Activated CD8-positive, alpha-beta T cell treated with anti-CD3 and anti-CD28 coated beads for 36 hours (primary cell): Measurements from ENCODE around the gene LIX1L. TPM values are rescaled to one million over a fixed set of nuclear protein-coding genes. Genes with fewer than 3 reads are reported as not detected.

Experiments
- ATAC-seq: fragments of 200-7000 bp; cut with Tn5 transposase; one replicate; pipeline ENCODE4 v1.10.0; 2021; ENCODE audit warnings: mild to moderate bottlenecking, moderate library complexity
- CTCF ChIA-PET: fragments of 350-600 bp; sonication (Branson Sonifier 250); formaldehyde crosslinking; loops from one replicate; lab custom pipeline; 2021; ENCODE audit warnings: antibody characterized with exemption; lab: Charles Lee
- POLR2A ChIA-PET: fragments of 350-600 bp; sonication (Branson Sonifier 250); formaldehyde crosslinking; loops from one replicate; lab custom pipeline; 2021; ENCODE audit warnings: antibody characterized with exemption; lab: Charles Lee
- DNase-seq: peaks from one replicate; pipeline ENCODE4 v3.0.0-alpha.2; 2020
- H3K27ac Mint-ChIP-seq: one replicate; pipeline ENCODE4 v1.8.0; 2021; ENCODE audit warnings: mild to moderate bottlenecking, mixed read lengths
- H3K27me3 Mint-ChIP-seq: one replicate; pipeline ENCODE4 v1.8.0; 2021; ENCODE audit warnings: mixed read lengths
- H3K36me3 Mint-ChIP-seq: one replicate; pipeline ENCODE4 v1.8.0; 2021; ENCODE audit warnings: low read depth, mixed read lengths
- H3K4me1 Mint-ChIP-seq: one replicate; pipeline ENCODE4 v1.8.0; 2021; ENCODE audit warnings: low read depth, mixed read lengths
- H3K4me3 Mint-ChIP-seq: one replicate; pipeline ENCODE4 v1.8.0; 2021; ENCODE audit warnings: mild to moderate bottlenecking, moderate library complexity, mixed read lengths
- H3K9me3 Mint-ChIP-seq: one replicate; pipeline ENCODE4 v1.8.0; 2021; ENCODE audit warnings: mixed read lengths
- CTCF ChIP-seq: fragments of 200-600 bp; IDR thresholded peaks from one replicate; pipeline ENCODE4 v1.8.0; 2022; ENCODE audit warnings: antibody characterized with exemption, mild to moderate bottlenecking
- intact Hi-C: fragments of 100-400 bp; cut with micrococcal nuclease; formaldehyde crosslinking; loops from one replicate; pipeline ENCODE4 v1.10.0; 2022
- total RNA-seq, 2 experiments: library from RNA; stranded (reverse); gene quantifications; one replicate each; pipeline ENCODE4 v1.2.3, GENCODE V29; 2021

LIX1L gene
- total RNA-seq, 2 experiments from 2014 or later = 41.5 to 43.6 TPM

- ATAC-seq (no peak), DNase-seq (no peak)
- Mint-ChIP-seq H3K27ac (peak overlapping the region; percentile 40), H3K4me3 (no peak overlapping the region), H3K36me3 (no peaks in the 10 kb centered on the region), H3K27me3 (no peaks in the 10 kb centered on the region), H3K9me3 (no peaks in the 10 kb centered on the region), H3K4me1 (peaks cover 25% of the 10 kb centered on the region)
- POLR2A ChIA-PET = interaction anchor here (1.2 kb wide), 2 partner anchors 11 to 32 kb away, joined by 3 to 6 read pairs; partner anchors contain the start of genes ANKRD34A and POLR3GL
- CTCF ChIA-PET = interaction anchor here (0.8 to 8.7 kb wide), 3 partner anchors 17 to 48 kb away, joined by 3 to 247 read pairs (median 147); partner anchors contain the start of genes RBM8A and TXNIP
- no peak for TF ChIP-seq CTCF
- intact Hi-C loops = no loop called here
Observed at GRCh38 chr1:145975216-145975615, 17.4 kb upstream of the LIX1L start.

DNA sequence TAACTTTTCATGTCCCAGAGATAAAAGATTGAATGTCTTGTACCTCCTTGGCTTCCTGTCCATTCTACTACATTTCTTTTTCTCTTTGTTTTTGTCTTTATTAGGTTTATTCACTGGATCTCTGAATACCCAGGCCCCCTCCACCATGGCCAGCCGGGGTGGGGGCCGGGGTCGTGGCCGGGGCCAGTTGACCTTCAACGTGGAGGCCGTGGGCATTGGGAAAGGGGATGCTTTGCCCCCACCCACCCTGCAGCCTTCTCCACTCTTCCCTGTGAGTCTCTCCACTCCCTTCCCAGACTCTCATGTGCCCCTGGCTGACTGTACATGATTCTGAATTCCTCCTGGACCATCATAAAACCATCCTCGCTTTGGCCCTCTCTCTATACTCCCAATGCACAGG, 16.9 kb upstream of the LIX1L start:
- no peaks in the 10 kb centered on the region for H3K36me3 Mint-ChIP-seq
- DNase-seq (no peak), ATAC-seq (no peak)
- intact Hi-C loops = no loop called here
- H3K9me3 Mint-ChIP-seq = no peaks in the 10 kb centered on the region
- no peak overlapping the region for H3K4me3 Mint-ChIP-seq
- ChIA-PET CTCF (interaction anchor here (0.8 to 8.7 kb wide), 2 partner anchors 32 to 48 kb away, joined by 3 to 247 read pairs; partner anchors contain the start of gene RBM8A), POLR2A (interaction anchor here (1.2 kb wide), 1 partner anchor 11 kb away, joined by 6 read pairs; the partner anchor contains the start of genes ANKRD34A and POLR3GL)
- no peaks in the 10 kb centered on the region for H3K27me3 Mint-ChIP-seq
- peaks cover 25% of the 10 kb centered on the region for H3K4me1 Mint-ChIP-seq
- peak overlapping the region; percentile 47 for H3K27ac Mint-ChIP-seq
- TF ChIP-seq CTCF = no peak

DNA sequence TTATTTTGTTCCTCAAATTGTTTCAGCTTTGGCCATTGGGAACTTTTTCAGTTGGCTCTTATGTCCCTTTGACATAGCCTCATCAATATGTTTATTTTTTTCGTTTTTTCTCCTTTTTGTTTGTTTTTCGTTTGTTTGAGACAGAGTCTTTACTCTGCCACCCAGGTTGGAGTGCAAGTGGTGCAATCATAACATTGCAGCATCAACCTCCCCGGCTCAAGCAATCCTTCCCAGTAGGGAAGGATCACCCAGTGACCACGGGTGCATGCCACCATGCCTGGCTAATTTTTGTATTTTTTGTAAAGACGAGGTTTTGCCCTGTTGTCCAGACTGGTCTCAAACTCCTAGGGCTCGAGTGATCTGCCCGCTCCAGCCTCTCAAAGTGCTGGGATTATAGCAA, 14.8 kb upstream of the LIX1L start:
- no peak for TF ChIP-seq CTCF
- CTCF ChIA-PET = interaction anchor here (0.6 to 1.6 kb wide), 4 partner anchors 35 to 61 kb away, joined by 3 to 4 read pairs (median 4); no protein-coding TSS in a partner anchor
- peaks cover 8% of the 10 kb centered on the region for H3K36me3 Mint-ChIP-seq
- H3K27ac Mint-ChIP-seq = no peak overlapping the region
- ATAC-seq = no peak
- intact Hi-C loops = no loop called here
- POLR2A ChIA-PET = interaction anchor here (0.5 to 1.8 kb wide), 7 partner anchors 9 to 103 kb away, joined by 3 to 7 read pairs (median 4); partner anchors contain the start of genes RBM8A and TXNIP
- no peak for DNase-seq
- H3K9me3 Mint-ChIP-seq = peaks cover 3% of the 10 kb centered on the region
- H3K4me3 Mint-ChIP-seq = no peak overlapping the region
- H3K4me1 Mint-ChIP-seq = peaks cover 29% of the 10 kb centered on the region
- H3K27me3 Mint-ChIP-seq = no peaks in the 10 kb centered on the region

DNA sequence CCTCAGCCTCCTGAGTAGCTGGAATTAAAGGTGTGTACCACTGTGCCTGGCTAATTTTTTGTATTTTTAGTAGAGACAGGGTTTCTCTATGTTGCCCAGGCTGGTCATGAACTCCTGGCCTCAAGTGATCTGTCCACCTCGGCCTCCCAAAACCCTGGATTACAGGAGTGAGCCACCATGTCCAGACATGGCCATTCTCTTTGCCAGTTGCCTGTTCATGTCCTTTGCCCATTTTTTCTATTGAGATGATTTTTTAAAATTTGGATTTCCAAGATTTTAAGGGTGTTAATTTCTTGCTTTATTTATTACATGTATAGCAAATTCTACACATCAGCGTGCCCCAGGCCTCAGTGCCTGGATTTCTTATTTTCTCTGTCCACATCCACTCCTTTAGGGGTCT, 9.5 kb upstream of the LIX1L start:
- Mint-ChIP-seq H3K4me3 (no peak overlapping the region), H3K27me3 (no peaks in the 10 kb centered on the region), H3K27ac (no peak overlapping the region), H3K36me3 (peaks cover 16% of the 10 kb centered on the region), H3K9me3 (peaks cover 6% of the 10 kb centered on the region), H3K4me1 (peaks cover 24% of the 10 kb centered on the region)
- ChIA-PET POLR2A (interaction anchor here (0.6 to 2.0 kb wide), 3 partner anchors 10 to 37 kb away, joined by 3 to 13 read pairs (median 6); no protein-coding TSS in a partner anchor), CTCF (interaction anchor here (1.1 to 8.9 kb wide), 3 partner anchors 9 to 41 kb away, joined by 3 to 93 read pairs (median 15); partner anchors contain the start of gene LIX1L)
- ATAC-seq (no peak), DNase-seq (no peak)
- no peak for TF ChIP-seq CTCF
- intact Hi-C loops = no loop called here
